ENCODE results near the gene BMP8B. TPM values are rescaled to one million over a fixed set of nuclear protein-coding genes. Genes with fewer than 3 reads are reported as not detected.
"Not testable (repeated sequence)": the region's sequence is repeated elsewhere in the genome, so short reads cannot be mapped to it uniquely, and the experiment has no call there.

BMP8B gene
- total RNA-seq, 1 experiment from 2014 or later = not detected

DNA sequence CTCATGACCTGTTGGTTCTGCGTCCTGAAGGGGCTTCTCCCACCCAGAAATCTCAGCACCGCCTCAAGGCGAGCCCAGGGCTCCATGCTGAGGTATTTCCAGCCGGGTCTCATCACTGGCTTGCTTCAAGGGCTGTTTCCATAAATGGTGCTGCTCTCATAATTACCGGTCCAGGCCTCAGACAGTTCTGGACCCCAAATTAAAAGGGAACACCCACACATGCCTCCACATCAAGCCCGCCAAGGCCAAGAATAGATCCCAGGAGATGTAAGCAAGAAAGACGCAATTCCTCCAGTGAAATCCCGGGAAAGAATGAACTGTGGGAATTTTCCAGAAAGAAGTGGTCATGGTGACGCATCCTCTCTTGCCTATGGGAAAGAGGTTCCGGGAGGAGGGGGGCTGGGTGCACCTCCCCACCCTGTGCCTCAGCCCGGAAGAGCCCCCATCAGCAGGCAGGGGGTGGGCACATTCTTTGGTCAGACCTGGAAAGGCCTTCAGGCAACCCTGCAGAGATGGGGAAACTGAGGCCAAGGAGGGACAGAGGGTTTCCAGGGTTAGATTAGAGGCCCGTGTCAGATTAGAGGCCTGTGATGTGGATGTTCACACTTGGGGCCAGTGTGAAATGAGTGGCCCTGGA lies 10.1 kb downstream of the BMP8B start:
- H3K4me2 ChIP-seq (ENCODE audit: low read depth, low read length, poor library complexity, severe bottlenecking); H2AFZ ChIP-seq (ENCODE audit: low read length); H3K79me2 ChIP-seq (ENCODE audit: low read length); H4K20me1 ChIP-seq (ENCODE audit: insufficient read depth, low read depth, low read length); H3K27ac ChIP-seq (ENCODE audit: low read length); H3K27me3 ChIP-seq (ENCODE audit: low read length); H3K4me1 ChIP-seq (ENCODE audit: low read length); H3K36me3 ChIP-seq (ENCODE audit: insufficient read depth, low read length); H3K9ac ChIP-seq (ENCODE audit: low read length); H3K9me3 ChIP-seq (ENCODE audit: low read length); H3K9me2 ChIP-seq (replicated peaks; ENCODE audit: insufficient read depth, low read length); H3K4me3 ChIP-seq (ENCODE audit: low read length); DNase-seq: not testable (repeated sequence)

DNA sequence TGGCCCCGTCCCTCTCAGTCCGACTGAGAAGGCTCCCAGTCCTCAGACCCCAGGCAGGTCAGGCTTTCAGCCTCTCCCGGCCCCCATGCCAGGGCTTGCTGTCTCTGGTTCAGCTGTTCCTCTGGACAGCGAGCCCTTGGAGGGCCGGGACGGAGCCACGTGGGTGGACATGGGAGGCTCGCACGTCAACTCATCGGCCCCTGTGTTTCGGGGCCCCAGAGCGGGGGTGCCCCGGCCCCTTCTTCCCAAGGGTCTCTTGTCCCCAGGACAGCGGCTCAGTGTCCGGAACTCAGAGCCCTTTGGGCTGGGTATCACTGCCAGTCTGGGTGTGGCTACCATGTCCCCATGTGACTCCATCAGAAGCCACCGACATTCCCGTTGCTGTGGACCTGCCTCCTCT lies 10.8 kb downstream of the BMP8B start:
- not testable (repeated sequence) for H3K4me3 ChIP-seq (ENCODE audit: low read length); H3K9me2 ChIP-seq (replicated peaks; ENCODE audit: insufficient read depth, low read length); H3K9ac ChIP-seq (ENCODE audit: low read length); H3K4me2 ChIP-seq (ENCODE audit: low read depth, low read length, poor library complexity, severe bottlenecking); H3K79me2 ChIP-seq (ENCODE audit: low read length); H3K27me3 ChIP-seq (ENCODE audit: low read length); H2AFZ ChIP-seq (ENCODE audit: low read length); H3K9me3 ChIP-seq (ENCODE audit: low read length); H4K20me1 ChIP-seq (ENCODE audit: insufficient read depth, low read depth, low read length); H3K4me1 ChIP-seq (ENCODE audit: low read length); DNase-seq; H3K36me3 ChIP-seq (ENCODE audit: insufficient read depth, low read length); H3K27ac ChIP-seq (ENCODE audit: low read length)

DNA sequence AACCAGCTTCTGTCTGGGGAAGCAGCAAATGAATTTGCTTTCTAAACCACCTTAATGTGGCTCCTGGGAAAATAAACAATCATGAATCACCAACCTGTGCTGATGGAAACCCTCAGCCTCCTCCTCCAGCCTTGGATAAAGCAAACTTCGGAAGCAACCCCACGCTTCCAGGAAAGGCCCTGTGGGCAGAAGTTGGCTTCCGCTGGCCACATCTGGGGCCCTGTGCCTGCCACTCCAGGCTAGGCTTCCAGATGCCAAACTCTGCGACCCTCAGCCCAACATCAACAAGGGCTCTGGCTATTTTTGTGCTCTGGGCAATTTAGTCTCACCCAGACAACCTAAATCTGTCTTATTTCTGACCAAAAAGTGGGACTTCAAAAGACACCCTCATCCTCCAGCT lies 11.4 kb downstream of the BMP8B start:
- H3K27ac ChIP-seq (ENCODE audit: low read length) = no peak overlapping the region
- no peak overlapping the region for H2AFZ ChIP-seq (ENCODE audit: low read length)
- H3K79me2 ChIP-seq (ENCODE audit: low read length) = no peaks in the 10 kb centered on the region
- no peak overlapping the region for H3K4me2 ChIP-seq (ENCODE audit: low read depth, low read length, poor library complexity, severe bottlenecking)
- H4K20me1 ChIP-seq (ENCODE audit: insufficient read depth, low read depth, low read length) = no peaks in the 10 kb centered on the region
- no peak overlapping the region for H3K4me3 ChIP-seq (ENCODE audit: low read length)
- no peaks in the 10 kb centered on the region for H3K9me2 ChIP-seq (replicated peaks; ENCODE audit: insufficient read depth, low read length)
- H3K9me3 ChIP-seq (ENCODE audit: low read length) = no peaks in the 10 kb centered on the region
- DNase-seq = no peak
- H3K9ac ChIP-seq (ENCODE audit: low read length) = no peak overlapping the region
- no peaks in the 10 kb centered on the region for H3K36me3 ChIP-seq (ENCODE audit: insufficient read depth, low read length)
- no peaks in the 10 kb centered on the region for H3K4me1 ChIP-seq (ENCODE audit: low read length)
- no peaks in the 10 kb centered on the region; the same call in 1 of the 2 replicates for H3K27me3 ChIP-seq (ENCODE audit: low read length)

DNA sequence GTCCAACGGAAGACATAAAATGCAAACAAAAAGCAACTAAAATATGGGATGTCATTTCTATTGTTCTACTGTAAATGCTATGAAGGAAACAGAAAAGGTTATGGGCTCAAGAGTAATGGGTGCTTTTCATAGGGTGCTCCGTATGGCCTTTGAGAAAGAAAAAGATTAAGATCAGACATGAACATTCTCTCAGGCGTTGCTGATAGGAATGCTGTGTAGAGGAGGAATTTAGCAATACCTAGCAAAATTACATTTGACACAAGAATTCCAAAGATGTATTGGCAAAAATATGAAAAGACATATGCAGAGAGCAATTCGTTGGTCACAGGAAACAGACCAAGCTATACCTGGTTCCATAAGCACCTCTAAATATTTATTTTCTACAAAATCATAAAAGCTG lies 11.8 kb downstream of the BMP8B start:
- no peak overlapping the region for H2AFZ ChIP-seq (ENCODE audit: low read length)
- no peaks in the 10 kb centered on the region for H3K4me1 ChIP-seq (ENCODE audit: low read length)
- H3K9me2 ChIP-seq (replicated peaks; ENCODE audit: insufficient read depth, low read length) = no peaks in the 10 kb centered on the region
- DNase-seq = no peak
- no peak overlapping the region for H3K4me3 ChIP-seq (ENCODE audit: low read length)
- no peaks in the 10 kb centered on the region; the same call in 1 of the 2 replicates for H3K27me3 ChIP-seq (ENCODE audit: low read length)
- H3K9me3 ChIP-seq (ENCODE audit: low read length) = no peaks in the 10 kb centered on the region
- H3K27ac ChIP-seq (ENCODE audit: low read length) = no peak overlapping the region
- no peaks in the 10 kb centered on the region for H4K20me1 ChIP-seq (ENCODE audit: insufficient read depth, low read depth, low read length)
- H3K4me2 ChIP-seq (ENCODE audit: low read depth, low read length, poor library complexity, severe bottlenecking) = no peak overlapping the region
- no peaks in the 10 kb centered on the region for H3K79me2 ChIP-seq (ENCODE audit: low read length)
- H3K9ac ChIP-seq (ENCODE audit: low read length) = no peak overlapping the region
- H3K36me3 ChIP-seq (ENCODE audit: insufficient read depth, low read length) = no peaks in the 10 kb centered on the region

DNA sequence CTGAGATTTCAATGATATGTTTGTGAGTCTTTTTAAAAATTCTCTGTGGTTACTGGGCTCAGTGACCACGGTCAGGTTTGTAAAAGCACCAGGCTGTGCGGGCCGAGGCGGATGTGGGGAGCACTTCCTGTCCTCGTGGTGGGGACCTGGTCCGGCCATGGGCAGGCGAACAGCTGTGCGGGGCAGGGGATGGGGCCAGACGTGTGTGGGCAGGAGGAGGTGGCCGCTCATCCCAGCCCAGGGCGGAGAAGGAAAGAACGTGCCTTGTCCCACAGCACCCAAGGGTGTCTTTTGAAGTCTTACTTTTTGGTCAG lies 12.3 kb downstream of the BMP8B start:
- H3K9me3 ChIP-seq (ENCODE audit: low read length) = no peaks in the 10 kb centered on the region
- H3K9ac ChIP-seq (ENCODE audit: low read length) = no peak overlapping the region
- no peak overlapping the region for H3K4me3 ChIP-seq (ENCODE audit: low read length)
- H3K9me2 ChIP-seq (replicated peaks; ENCODE audit: insufficient read depth, low read length) = no peaks in the 10 kb centered on the region
- H3K27ac ChIP-seq (ENCODE audit: low read length) = no peak overlapping the region
- no peaks in the 10 kb centered on the region for H3K36me3 ChIP-seq (ENCODE audit: insufficient read depth, low read length)
- H2AFZ ChIP-seq (ENCODE audit: low read length) = no peak overlapping the region
- H3K27me3 ChIP-seq (ENCODE audit: low read length) = no peaks in the 10 kb centered on the region; the same call in 1 of the 2 replicates
- no peaks in the 10 kb centered on the region for H3K4me1 ChIP-seq (ENCODE audit: low read length)
- H4K20me1 ChIP-seq (ENCODE audit: insufficient read depth, low read depth, low read length) = no peaks in the 10 kb centered on the region
- no peak for DNase-seq
- no peak overlapping the region for H3K4me2 ChIP-seq (ENCODE audit: low read depth, low read length, poor library complexity, severe bottlenecking)
- no peaks in the 10 kb centered on the region for H3K79me2 ChIP-seq (ENCODE audit: low read length)

DNA sequence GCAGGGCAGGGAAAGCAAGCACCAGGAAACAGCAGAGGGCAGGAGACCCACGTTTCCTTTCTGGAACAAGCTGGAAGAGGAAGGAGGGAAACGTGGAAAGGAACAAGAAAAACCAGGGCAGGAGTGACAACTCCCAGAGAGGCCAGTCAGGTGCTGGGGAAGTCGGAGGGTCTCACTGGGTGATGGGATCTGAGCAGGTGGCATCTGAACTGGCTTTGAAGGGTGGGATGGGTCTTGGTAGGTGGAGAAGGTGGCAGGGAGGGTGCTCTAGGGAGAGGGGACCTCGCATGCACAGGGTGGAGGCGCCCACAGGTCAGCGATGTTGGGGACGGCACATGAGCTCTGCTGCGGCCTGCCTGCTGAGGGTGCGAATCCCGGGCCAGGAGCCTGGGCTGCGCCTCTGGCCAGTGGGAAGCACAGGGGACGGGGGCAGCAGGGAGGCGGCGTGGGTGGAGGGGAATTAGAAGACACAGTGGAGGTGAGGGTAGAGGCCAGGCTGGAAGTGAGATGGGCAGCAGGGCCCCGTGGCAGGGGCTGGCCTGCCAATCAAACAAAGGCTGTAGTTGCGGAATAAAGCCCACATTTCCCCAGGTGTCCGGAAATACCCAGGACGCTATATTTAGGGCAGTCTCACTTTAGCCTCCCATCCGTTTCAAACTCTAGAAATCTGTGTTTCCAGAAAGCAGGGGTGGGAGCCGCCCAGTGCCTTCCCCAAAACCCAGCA lies 12.8 kb downstream of the BMP8B start:
- H3K4me3 ChIP-seq (ENCODE audit: low read length); H3K9me2 ChIP-seq (replicated peaks; ENCODE audit: insufficient read depth, low read length); H3K4me1 ChIP-seq (ENCODE audit: low read length); H4K20me1 ChIP-seq (ENCODE audit: insufficient read depth, low read depth, low read length); H3K27ac ChIP-seq (ENCODE audit: low read length); H2AFZ ChIP-seq (ENCODE audit: low read length); H3K4me2 ChIP-seq (ENCODE audit: low read depth, low read length, poor library complexity, severe bottlenecking); H3K36me3 ChIP-seq (ENCODE audit: insufficient read depth, low read length); DNase-seq; H3K79me2 ChIP-seq (ENCODE audit: low read length); H3K9me3 ChIP-seq (ENCODE audit: low read length); H3K9ac ChIP-seq (ENCODE audit: low read length); H3K27me3 ChIP-seq (ENCODE audit: low read length): not testable (repeated sequence)

DNA sequence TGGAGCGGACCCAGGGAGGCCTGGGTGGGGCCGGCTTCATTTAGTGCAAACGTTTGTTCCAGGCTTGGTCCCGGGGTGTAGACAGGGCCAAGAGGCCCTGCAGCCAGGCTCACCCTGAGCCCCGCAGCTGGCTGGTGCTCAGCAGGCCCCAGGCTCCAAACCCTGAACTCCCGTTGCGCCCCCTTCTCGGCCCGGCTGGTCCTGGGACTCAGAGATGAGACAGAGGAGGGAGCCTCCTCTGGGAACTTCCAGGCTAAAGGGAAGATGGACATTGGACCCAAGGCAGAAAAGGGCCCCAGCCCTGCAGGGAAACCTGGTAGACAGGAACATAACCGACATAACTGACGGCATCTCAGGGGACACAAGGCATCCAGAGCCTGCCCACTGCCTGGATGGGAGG lies 13.5 kb downstream of the BMP8B start:
- H3K9me3 ChIP-seq (ENCODE audit: low read length); H2AFZ ChIP-seq (ENCODE audit: low read length); DNase-seq; H3K79me2 ChIP-seq (ENCODE audit: low read length); H3K9ac ChIP-seq (ENCODE audit: low read length); H3K4me3 ChIP-seq (ENCODE audit: low read length); H4K20me1 ChIP-seq (ENCODE audit: insufficient read depth, low read depth, low read length); H3K4me1 ChIP-seq (ENCODE audit: low read length); H3K36me3 ChIP-seq (ENCODE audit: insufficient read depth, low read length); H3K27me3 ChIP-seq (ENCODE audit: low read length); H3K4me2 ChIP-seq (ENCODE audit: low read depth, low read length, poor library complexity, severe bottlenecking); H3K9me2 ChIP-seq (replicated peaks; ENCODE audit: insufficient read depth, low read length); H3K27ac ChIP-seq (ENCODE audit: low read length): not testable (repeated sequence)

DNA sequence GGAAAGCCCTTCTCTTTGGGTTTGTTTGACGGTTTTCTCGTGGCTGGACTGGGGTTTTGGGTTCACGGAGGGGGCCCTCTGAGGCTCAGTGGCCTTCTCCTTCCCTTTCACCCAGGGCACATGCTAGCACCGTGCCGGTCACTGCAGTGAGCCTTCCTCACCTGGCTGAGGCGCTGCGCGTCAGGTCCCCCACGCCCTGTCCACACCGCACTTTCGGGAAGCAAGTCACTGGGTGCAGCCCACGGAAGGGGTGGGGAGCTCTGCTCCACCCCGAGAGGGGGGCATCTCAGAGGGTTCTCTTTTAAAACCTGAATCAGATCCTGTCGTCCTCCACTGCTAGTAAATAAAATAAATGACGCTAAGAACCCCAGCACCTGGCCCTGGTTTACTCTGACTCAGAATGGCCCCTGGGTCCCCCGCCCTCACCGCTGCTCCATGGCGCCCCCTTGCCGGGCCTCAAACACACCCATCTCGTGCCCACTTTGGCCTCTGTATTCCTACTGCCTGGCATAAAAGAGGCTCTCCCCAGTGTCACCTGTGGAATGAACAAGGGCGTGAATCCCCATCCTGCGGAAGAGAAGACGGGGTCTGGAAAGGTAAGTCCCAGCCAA lies 15.2 kb downstream of the BMP8B start:
- not testable (repeated sequence) for H3K27me3 ChIP-seq (ENCODE audit: low read length); H4K20me1 ChIP-seq (ENCODE audit: insufficient read depth, low read depth, low read length); DNase-seq; H3K4me3 ChIP-seq (ENCODE audit: low read length); H3K4me1 ChIP-seq (ENCODE audit: low read length); H3K27ac ChIP-seq (ENCODE audit: low read length); H3K79me2 ChIP-seq (ENCODE audit: low read length); H3K9me2 ChIP-seq (replicated peaks; ENCODE audit: insufficient read depth, low read length); H3K36me3 ChIP-seq (ENCODE audit: insufficient read depth, low read length); H3K9me3 ChIP-seq (ENCODE audit: low read length); H3K9ac ChIP-seq (ENCODE audit: low read length); H2AFZ ChIP-seq (ENCODE audit: low read length); H3K4me2 ChIP-seq (ENCODE audit: low read depth, low read length, poor library complexity, severe bottlenecking)
